GM19438 (cell line): ENCODE results near the gene PNRC1.
"Not testable (repeated sequence)": the region's sequence is repeated elsewhere in the genome, so short reads cannot be mapped to it uniquely, and the experiment has no call there.

Source experiments
- ATAC-seq: cut with Tn5 transposase; IDR thresholded peaks from one replicate; pipeline ENCODE4 v1.9.1; 2021; ENCODE audit warnings: low read depth; ENCODE audit not compliant: unreplicated experiment

PNRC1 gene

DNA sequence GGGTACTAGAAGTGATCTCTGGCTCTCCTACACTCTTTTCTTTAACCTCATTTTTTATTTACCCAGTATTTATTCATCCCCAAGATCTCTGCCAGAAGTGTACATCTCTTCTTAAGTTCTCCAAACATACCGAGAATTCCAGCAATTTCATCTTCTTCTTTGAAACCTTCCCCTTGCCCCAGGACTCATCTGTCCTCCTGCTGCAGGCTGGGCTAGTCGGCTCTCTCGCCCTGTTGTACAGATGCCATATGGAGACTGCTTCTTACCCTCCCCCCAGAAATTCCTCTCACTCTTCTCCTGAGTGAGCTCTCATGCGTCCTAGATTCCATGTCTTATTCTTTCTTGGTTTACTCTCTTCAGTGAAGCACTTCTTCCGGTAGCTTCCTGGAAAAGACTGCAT lies 21.9 kb upstream of the PNRC1 start:
- ATAC-seq = no peak

DNA sequence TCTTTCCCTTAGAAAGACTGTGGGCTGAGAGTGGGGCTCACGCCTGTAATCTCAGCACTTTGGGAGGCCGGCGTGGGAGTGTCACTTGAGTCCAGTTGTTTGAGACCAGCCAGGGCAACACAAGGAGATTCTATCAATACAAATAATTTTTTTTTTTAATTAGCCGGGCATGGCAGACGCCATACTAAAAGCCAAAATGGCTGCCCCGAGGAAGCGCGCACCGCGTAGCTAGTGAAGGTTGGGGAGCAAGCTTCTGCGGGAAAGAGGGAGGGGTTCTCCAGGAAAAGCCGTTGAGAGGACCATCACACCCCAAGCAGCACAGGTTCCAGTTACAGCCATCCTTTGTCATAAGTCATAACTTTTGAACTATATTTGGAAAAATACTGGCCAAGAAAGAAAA lies 21.3 kb upstream of the PNRC1 start:
- ATAC-seq = no peak

DNA sequence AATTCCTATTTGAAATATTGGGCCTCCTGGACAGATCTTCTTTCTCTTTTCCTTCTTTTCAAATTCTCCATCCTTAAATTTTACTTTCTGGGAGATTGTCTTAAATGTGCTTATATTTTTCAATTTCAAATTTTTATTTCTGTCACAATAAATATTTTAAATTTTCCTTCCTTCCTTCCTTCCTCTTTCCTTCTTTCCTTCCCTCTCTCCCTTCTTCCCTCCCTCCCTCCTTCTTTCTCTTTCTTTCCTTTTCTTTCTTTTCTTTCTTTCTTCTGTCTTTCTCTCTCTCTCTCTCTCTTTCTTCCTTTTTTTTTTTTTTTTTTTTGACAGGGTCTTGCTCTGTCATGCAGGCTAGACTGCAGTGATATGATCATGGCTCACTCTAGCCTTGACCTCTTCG lies 16.7 kb upstream of the PNRC1 start:
- no peak for ATAC-seq

DNA sequence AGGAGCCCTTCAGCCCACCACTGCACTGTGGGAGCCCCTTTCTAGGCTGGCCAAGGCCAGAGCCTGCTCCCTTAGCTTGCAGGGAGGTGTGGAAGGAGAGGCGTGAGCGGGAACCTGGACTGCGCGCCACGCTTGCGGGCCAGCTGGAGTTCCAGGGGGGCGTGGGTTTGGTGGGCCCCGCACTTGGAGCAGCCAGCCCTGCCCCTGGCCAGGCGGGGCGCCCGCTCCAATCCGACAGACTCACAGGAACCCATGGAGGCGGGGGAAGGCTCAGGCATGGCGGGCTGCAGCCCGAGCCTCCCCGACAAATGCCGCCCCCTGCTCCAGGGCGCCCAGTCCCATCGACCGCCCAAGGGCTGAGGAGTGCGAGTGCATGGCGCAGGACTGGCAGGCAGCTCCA lies 15.6 kb upstream of the PNRC1 start:
- ATAC-seq = not testable (repeated sequence)

DNA sequence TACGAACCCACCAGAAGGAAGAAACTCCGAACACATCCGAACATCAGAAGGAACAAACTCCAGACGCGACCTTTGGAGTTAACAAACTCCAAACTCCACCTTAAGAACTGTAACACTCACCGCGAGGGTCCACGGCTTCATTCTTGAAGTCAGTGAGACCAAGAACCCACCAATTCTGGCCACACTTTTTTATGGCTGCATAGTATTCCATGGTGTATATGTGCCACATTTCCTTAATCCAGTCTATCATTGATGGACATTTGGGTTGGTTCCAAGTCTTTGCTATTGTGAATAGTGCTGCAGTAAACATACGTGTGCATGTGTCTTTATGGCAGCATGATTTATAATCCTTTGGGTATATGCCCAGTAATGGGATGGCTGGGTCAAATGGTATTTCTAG lies 14.4 kb upstream of the PNRC1 start:
- not testable (repeated sequence) for ATAC-seq

DNA sequence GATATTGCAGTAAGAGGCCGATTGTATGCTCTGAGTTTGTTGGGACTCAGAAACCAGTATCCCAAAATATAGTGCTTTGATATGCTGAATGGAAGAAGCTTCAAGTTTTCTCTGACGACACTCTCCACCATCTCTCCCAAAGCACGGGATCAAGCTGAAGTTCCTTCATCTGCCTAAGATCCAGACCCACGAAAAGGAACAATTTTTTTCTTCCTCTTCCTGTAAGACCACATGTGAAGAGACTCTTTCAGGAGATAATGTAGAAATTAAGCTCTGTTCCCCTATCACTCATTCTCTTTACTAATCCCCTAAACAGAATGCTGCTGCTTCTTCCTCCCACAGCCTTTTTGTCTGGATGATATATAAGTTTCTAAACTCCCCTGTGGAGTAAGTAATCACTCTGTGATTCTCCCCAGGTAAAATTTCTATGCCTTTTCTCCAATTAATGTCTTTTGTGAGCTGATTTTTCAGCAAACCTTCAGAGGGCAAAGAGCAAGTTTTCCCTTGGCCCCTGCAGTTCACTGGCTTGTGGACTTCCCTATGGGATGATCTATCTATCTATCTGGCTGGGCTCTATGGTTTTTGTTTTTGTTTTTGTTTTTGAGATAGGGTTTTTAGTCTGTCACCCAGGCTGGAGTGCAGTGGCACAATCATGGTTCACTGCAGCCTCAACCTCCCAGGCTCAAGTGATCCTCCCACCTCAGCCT lies 13.5 kb upstream of the PNRC1 start:
- ATAC-seq = no peak

DNA sequence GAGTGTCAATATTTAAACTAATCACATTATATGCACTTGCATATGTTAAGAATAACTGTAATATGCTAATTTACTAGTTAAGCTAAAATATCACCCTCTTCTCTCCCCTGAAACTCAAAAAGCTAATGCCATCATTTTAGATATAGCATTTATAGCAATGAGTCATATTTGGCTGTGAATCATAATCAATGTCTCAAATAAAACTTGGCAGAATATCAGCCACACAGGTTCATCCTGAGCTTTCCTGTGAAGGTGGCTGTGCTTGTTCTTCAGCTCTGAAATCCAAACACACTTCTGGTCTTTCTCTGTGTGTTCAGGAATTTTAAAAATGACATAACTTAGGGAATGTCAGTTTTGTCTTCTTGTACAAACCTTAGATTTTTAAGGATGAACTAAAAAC lies 12.8 kb upstream of the PNRC1 start:
- ATAC-seq = no peak

DNA sequence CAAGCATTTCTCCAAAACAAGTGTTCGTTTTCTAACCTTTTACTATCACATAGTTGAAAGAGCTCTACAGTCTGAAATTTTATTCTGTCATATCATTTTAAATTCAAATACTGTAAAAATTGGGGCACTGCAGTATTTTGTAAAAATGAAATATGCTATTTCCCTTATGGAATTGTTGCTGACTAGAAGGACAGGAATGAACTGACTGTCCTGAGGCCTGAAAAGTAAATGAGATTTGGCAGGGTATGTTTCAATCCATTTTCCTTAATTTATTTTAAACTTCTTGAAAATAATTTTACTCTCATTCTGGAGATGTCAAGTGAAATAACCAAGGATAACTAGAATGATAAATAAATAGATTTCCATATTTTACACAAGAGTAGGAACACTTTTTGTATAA lies 11.9 kb upstream of the PNRC1 start:
- ATAC-seq = no peak

DNA sequence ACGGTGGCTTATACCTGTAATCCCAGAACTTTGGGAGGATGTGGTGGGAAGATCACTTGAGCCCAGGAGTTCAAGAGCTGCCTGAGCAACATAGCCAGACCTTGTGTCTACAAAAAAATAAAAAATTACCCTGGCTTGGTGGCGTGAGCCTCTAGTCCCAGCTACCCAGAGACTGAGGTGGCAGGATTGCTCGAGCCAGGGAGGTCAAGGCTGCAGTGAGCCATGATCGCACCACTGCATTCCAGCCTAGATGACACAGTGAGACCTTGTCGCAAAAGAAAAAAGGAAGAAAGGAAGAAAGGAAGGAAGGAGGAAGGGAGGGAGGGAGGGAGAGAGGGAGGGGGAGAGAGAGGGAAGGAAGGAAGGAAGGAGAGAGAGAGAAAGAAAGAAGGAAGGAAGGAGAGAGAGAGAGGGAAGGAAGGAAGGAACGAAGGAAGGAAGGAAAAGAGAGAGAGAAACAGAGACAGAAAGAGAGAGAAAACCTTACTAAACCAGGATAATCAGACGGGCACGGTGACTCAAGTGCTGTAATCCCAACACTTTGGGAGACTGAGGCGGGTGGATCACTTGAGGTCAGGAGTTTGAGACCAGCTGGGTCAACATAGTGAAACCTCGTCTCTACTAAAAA lies 10.9 kb upstream of the PNRC1 start:
- ATAC-seq = no peak

DNA sequence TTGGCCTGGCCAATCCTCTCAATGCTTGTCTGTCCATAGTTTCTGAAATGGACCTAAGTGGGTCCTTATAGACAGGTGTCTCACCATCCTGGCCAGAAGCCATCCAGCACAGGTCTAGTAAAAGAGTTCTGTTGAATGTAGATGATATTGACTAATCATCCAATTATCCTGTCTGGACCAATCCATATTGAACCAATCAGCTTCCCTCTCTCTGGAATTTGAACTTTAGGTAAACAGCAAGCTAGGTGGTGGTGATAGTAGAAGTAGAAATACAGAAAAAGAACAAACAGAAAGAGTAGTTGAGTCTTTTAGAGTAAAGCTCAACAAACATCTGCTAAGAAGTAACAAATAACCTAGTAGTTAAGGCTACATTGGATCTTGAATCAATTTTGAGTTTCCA lies 9.5 kb upstream of the PNRC1 start:
- no peak for ATAC-seq

DNA sequence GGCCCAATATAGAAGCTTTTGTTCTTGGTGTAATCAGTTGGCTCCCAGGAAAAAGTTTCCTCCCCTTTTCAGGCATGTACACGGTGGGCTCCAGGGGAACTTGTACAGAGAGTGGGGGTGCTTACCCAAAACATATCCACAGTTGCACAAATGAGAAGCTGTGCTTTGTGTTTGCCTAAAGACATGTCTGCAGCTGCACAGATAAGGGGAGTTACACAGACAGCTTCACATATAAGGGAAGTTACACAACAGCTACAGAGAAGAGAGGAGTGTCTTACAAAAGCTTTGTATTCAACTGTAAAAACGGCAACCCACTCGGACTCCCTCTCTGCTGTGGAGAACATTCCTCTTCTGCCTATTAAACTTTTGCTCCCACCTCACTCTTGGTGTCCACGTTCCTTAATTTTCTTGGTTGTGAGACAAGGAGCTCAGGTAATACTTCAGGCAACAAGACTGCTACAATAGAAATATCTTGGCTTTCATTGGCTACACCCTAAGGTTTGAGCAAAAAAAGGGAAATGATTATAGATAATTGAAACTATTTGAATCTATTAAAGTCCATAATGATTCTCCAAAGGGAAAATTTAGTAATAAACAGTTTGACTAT lies 7.4 kb upstream of the PNRC1 start:
- ATAC-seq = no peak

DNA sequence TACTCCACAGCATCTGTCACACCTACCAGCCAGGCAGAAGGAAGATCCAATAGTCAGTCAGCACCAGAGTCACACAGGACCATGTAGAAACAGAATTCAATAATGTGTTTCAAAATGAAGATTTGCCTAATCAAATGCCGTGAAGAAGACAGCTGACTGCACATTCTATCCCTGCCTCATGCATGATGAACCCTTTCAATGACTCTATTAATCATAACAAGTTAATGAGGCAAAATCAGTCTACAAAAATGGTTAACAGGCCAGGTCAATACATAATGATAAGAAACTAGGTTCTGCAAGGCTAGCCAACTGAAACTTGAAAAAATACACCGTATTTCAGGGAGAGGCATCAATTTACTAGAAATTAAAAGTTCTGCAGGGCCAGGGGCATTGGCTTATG lies 6.7 kb upstream of the PNRC1 start:
- ATAC-seq = no peak

DNA sequence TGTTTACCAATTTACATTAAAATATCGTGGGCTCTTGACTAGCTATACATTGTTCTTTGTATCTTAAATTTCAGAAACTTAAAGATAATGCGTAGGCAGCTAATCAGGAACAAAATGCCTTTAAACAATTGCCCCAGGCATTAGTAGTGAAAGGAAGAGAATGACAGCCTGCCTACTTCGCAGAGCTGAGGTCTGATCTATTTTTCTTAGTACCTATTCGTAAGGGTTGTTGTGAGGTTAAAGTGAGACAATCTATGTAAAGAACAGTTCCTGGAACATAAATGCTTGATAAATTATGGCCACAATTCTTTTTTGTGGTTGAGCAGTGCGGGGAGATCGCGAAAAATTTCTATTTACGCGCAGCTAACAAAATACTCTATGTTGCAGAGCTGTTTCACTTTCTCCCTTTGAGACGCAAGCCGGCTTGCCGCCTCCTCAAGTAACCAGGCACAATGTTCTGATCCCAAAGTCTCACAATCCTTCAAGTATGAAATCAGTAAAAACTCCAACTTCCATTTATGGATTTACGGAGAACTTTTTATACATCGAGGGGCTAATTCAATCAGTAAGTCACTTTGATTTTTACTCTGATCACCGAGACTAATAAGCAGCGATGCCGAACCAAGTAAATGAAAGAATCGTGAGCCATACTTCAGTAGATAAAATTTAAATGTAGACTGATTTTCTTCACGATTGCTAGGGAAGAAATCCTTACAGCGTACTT lies 878 bp upstream of the PNRC1 start:
- no peak for ATAC-seq

DNA sequence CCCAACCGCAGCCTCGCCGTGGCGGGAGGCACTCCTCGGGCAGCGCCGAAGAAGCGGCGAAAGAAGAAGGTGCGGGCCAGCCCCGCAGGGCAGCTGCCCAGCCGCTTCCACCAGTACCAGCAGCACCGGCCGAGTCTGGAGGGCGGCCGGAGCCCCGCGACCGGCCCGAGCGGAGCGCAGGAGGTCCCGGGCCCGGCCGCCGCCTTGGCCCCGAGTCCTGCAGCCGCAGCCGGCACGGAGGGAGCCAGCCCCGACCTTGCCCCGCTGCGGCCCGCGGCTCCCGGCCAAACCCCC lies 525 bp downstream of the PNRC1 start:
- ATAC-seq = peak; percentile 12

DNA sequence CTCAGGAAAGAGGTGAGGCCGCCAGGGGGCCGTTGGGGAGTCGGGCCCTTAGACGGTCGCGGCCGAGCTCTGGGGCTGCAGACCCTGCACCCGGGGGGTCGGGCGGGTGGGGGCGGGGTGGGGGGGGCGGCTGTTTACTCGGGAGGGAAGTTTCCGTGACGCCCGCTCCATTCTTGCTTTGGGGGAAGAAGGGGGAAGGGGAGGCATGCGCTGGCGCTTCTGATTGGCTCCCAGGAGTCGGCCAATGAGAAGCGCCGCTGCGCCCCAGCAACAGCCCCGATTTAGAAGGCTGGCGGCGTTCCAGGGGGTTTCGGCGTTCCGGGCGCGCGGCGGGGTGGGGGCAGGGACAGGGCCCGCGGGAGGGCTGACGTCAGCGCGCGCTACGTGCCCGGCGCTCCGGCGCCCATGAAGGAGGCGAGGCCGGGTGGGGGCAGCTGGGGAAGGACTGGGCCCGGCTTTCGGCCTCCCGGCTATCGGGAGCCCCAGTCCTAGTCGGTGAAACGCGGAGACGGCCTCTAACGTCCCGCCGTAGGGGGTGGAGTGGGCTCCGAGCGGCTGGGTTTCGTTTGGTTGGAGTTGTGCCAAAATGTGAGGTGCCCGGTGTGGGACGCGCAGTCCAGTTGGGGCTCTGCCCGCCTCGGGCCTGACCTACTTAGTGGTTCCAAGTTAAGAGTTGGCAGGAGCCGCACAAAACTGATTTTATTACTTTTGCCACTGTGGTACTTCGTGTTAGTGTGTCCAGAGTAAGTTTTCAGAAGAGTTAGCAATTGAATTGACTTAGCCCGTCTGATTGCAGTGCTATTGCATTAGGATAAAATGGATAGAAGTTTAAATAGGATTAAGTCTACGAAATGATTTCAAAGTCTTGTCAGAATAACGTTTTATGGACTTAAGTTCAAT lies 1.1 kb downstream of the PNRC1 start:
- ATAC-seq = peak; percentile 49

DNA sequence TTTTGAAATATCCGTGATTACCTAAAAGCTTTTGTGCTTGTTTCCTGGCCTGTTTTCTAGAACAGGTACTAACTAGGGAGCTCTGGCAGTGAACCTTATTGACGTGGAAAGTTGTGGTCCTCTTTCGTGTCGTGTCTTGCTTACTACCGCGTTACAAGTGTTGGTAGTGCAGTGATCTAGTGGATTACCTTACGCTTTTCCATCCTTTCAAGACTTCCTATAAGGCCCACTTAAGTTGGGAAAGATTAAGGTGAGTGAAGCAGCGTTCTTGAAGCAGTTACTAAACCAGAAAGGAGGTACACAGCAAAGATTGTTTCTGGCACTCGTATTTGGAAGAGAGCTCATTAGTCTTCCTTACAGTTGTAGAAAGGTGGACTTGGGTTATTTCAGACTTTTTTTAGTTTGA lies 1.9 kb downstream of the PNRC1 start:
- no peak for ATAC-seq

DNA sequence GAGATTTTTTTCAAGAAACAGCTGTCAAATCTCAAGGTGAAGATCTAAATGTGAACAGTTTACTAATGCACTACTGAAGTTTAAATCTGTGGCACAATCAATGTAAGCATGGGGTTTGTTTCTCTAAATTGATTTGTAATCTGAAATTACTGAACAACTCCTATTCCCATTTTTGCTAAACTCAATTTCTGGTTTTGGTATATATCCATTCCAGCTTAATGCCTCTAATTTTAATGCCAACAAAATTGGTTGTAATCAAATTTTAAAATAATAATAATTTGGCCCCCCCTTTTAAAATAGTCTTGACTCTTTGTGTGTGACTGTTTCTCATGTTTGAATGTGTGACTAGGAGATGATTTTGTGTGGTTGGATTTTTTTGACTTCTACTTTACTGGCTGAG lies 4.0 kb downstream of the PNRC1 start:
- ATAC-seq = no peak

DNA sequence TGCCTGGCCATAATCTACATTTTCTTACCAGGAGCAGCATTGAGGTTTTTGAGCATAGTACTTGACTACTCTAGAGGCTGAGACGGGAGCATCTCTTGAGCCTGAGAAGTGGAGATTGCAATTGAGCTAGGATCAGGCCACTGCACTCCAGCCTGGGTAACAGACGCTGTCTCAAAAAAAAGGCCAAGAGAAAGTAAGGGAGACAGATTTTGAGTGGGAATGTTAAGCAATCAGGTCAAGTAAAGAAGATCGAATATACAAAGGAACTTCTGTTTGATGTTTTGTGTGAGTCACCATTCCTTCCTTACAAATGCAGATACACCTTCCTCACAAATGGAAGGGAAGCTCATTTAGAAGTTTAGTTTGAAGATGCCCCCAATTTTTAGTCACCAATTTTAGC lies 4.4 kb downstream of the PNRC1 start:
- no peak for ATAC-seq

DNA sequence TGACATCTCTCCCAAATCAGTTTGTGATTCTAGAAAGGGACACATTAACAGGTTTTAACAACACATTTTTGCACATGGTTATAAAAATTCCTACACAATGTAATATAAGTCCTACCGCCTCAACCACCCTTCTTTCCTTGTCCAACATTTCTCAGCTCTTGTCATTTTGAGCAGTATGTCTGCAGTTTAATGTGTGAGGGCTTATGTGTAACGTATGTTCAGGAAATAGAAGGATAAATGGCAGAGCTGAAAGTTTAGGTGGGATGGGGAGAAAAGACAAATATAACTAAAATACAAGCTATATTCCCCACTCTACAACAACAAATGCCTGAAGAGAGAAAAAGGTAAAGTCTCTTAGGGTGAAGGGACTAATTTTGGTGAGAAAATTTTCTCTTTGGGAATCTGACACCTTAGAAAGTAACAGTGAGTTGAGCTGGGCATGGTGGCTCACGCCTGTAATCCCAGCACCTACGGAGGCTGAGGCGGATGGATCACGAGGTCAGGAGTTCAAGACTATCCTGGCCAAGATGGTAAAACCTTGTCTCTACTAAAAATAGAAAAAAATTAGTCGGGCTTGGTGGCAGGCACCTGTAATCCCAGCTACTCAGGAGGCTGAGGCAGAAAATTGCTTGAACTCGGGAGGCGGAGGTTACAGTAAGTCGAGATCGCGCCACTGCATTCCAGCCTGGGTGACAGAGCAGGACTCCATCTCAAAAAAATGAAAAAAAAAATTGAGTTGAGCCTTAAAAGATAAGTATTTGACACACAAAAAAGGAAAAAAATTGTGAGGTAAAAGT lies 5.1 kb downstream of the PNRC1 start:
- ATAC-seq = no peak

DNA sequence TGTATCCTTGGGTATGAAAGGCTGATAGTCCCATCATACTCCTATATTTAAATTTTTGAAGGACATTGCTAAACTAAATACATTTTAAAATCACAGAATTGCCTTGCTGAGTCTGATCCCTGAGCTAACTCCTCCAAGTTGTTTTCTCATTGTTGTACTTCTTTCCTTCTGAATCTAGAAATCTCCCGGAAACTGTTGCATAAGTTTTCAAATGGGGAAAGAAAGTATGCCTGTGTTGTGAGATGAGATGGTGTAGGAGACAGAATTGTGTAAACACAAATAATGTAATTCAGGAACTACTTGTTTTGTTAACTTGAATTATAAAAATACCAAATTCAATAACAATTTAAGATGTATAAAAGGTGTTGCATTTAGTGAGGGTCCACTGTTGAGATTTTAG lies 7.3 kb downstream of the PNRC1 start:
- no peak for ATAC-seq
